Right lobe of liver (tissue), 6 donors: ENCODE data around the gene CXCR1. TPM values are rescaled to one million over a fixed set of nuclear protein-coding genes. Genes with fewer than 3 reads are reported as not detected.

Experiments
- ATAC-seq, 4 donors: fragments of 200-7000 bp; cut with Tn5 transposase; one replicate each; pipeline ENCODE4 v1.9.1; 2020; ENCODE audit warnings: mild to moderate bottlenecking in 4 of 4, moderate library complexity in 4 of 4
- DNase-seq, 3 donors: peaks; one replicate each; pipeline ENCODE4 v3.0.0-alpha.2; 2020
- H3K27ac ChIP-seq, 3 donors: fragments of 200-600 bp; one replicate each; pipeline ENCODE4 v1.8.0; 2022
- H3K27me3 ChIP-seq, 2 donors: fragments of 200-600 bp; one replicate each; pipeline ENCODE4 v1.8.0; 2022
- H3K36me3 ChIP-seq, 4 donors: fragments of 200-600 bp; sonication (generic) in 1 of 4; one replicate each; pipeline versions ENCODE4 v1.5.1 to v1.8.0; 2017 to 2022; ENCODE audit warnings: control low read depth in 1 of 4
- H3K4me1 ChIP-seq, 4 donors: fragments of 200-600 bp; sonication (generic) in 1 of 4; one replicate each; pipeline versions ENCODE4 v1.5.1 to v1.8.0; 2017 to 2022; ENCODE audit warnings: control low read depth in 1 of 4
- H3K4me3 ChIP-seq, 3 donors: fragments of 200-600 bp; one replicate each; pipeline ENCODE4 v1.8.0; 2022
- H3K9me3 ChIP-seq, 4 donors: fragments of 200-600 bp; sonication (generic) in 1 of 4; one replicate each; pipeline versions ENCODE4 v1.5.1 to v1.8.0; 2017 to 2022; ENCODE audit warnings: control low read depth in 1 of 4
- POLR2A ChIP-seq: fragments of 450-650 bp; IDR thresholded peaks from one replicate; pipeline ENCODE4 v1.6.1; 2017; ENCODE audit warnings: antibody characterized with exemption, mild to moderate bottlenecking
- WGBS: methylation state at CpG from one replicate; pipeline ENCODE4 v1.1.6; 2018; ENCODE audit warnings: low coverage, low lambda C conversion rate; ENCODE audit not compliant: insufficient coverage; ENCODE audit errors: missing lambda C conversion rate; 5-methylcytosine and 5-hydroxymethylcytosine counted together
- intact Hi-C, 2 donors: fragments of 100-400 bp; cut with DNase I; formaldehyde crosslinking; loops; one replicate each; pipeline versions ENCODE4 v1.11.2 to v1.14.1; 2022
- total RNA-seq, 6 experiments: library from RNA; depleted of rRNA in 2 of 6; stranded (reverse); fragments of >200 nt in 2 of 6; fragmentation: NEBNext Ultra II Directional in 3 of 6; extraction: Animal tissue kit (Norgen Biotek cat#: 25700) in 3 of 6; gene quantifications; one replicate each; pipeline versions ENCODE4 v1.1.0 to v1.2.4, GENCODE V29; 2016 to 2023
- TF ChIP-seq, protein P1 (sequence below), 4 donors: fragments of 200-600 bp in 3 of 4; fragments of 450-650 bp in 1 of 4; IDR thresholded peaks; one replicate each; pipeline versions ENCODE4 v1.5.1 to v1.8.0; 2016 to 2022; ENCODE audit warnings: antibody characterized with exemption in 4 of 4, mild to moderate bottlenecking in 2 of 4
- donor health status: DM: no; HTN: yes; CAD: no.
- donor health status: DM: no; HTN: no; CAD: no.
- donor health status: DM: no; HTN: no; CAD: no.
- donor health status: DM: no; HTN: yes; CAD: no.
- donor health status: DM: no; HTN: yes; CAD: no.

CXCR1 gene
- total RNA-seq, 6 experiments from 2014 or later, result 0.40 to 1.6 (median 0.74) TPM

DNA sequence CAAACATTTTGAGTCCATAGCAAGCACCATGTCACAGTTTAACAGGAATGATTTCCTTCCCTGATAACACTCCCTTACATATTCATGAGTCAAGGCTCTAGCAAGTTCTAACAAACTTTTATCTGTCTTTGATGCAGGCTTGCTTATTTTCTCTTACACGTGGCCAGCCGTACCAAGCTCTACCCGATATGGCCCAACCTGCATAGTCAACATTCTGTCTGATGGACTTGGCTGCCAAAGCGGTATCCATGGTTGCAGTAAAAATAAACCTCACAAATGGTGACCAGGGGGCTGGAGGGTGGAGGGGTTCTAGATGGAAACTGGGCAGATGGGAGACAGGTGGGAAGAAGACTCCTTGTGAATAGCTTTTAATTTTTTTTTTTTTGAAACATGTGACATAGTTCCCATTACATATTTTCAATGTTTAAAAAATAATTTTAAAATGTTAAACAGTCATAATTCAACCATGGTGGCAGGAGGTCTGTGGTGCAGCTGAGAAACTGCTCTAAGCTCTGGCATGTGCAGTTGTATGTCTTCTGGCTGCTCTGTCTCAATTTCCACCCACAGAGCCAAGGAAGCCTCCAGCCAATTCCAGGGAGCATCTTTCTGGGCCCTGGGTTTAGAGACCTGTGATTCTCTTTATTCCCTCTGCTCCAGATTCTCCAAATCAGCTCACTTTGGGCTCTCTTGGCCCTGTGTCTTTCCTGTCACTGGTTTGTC lies 20.7 kb upstream of the CXCR1 start:
- Histone ChIP-seq H3K4me3 (no peak overlapping the region), H3K27me3 (no peaks in the 10 kb centered on the region), H3K4me1 (no peaks in the 10 kb centered on the region), H3K9me3 (no peaks in the 10 kb centered on the region), H3K27ac (no peak overlapping the region), H3K36me3 (no peaks in the 10 kb centered on the region)
- intact Hi-C loops, result loop anchor here in 1 of 2 donors (10.0 kb wide), 1 partner anchor 197 kb away; the partner anchor contains the start of gene SLC11A1
- DNase-seq, result no peak
- no peak for ATAC-seq
- 70% methylated on average over 4 of the region's 4 CpGs for WGBS
- TF ChIP-seq, protein P1, sequence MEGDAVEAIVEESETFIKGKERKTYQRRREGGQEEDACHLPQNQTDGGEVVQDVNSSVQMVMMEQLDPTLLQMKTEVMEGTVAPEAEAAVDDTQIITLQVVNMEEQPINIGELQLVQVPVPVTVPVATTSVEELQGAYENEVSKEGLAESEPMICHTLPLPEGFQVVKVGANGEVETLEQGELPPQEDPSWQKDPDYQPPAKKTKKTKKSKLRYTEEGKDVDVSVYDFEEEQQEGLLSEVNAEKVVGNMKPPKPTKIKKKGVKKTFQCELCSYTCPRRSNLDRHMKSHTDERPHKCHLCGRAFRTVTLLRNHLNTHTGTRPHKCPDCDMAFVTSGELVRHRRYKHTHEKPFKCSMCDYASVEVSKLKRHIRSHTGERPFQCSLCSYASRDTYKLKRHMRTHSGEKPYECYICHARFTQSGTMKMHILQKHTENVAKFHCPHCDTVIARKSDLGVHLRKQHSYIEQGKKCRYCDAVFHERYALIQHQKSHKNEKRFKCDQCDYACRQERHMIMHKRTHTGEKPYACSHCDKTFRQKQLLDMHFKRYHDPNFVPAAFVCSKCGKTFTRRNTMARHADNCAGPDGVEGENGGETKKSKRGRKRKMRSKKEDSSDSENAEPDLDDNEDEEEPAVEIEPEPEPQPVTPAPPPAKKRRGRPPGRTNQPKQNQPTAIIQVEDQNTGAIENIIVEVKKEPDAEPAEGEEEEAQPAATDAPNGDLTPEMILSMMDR (IDR thresholded peaks at IDR 0.05), result no peak
- no peak for TF ChIP-seq POLR2A

DNA sequence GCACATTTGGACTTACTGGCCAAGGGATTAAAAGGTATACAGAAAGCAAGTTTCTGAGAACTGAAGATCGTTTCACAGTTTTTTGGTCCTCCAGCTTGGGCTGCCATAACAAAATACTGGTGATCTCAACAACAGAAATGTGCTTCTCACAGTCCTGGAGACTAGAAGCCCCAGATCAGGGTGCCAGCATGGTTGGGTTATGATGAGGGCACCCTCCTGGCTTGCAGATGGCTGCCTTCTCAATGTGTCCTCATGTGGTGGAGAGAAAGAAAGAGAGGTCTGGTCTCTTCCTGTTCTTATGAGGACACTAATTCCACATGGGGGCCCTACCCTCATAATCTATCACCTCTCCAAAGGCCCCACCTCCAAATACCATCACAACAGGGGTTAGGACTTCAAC lies 20.1 kb upstream of the CXCR1 start:
- Histone ChIP-seq H3K36me3 (no peaks in the 10 kb centered on the region), H3K9me3 (no peaks in the 10 kb centered on the region), H3K4me3 (no peak overlapping the region), H3K27me3 (no peaks in the 10 kb centered on the region), H3K4me1 (no peaks in the 10 kb centered on the region), H3K27ac (no peak overlapping the region)
- peak in 1 of 4 donors; percentile 5 for ATAC-seq
- WGBS, result 43% methylated on average over 1 of the region's 1 CpG
- intact Hi-C loops, result loop anchor here in 1 of 2 donors (10.0 kb wide), 1 partner anchor 198 kb away; the partner anchor contains the start of gene SLC11A1
- no peak for TF ChIP-seq POLR2A
- TF ChIP-seq, protein P1 (IDR thresholded peaks at IDR 0.05), result no peak
- no peak for DNase-seq

DNA sequence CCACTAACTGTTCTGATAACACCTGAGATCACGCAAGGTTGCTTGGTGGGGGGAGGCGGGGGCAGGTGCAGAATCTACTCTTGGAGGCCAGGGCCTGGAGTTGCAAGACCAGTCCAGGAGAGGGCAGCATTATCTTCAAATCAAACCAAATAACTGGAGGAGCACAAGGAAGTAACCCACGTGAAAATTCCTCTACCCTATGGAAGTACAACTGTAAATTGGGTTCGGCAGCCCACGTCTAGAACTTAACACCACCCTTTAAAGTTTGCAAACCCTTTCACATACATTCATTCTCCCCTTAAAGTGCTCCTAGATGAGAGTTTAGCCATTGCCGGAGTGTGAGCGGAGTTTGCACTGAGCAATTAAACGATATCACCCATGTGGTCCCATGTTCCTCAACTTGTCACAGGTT lies 19.6 kb upstream of the CXCR1 start:
- Histone ChIP-seq H3K4me3 (no peak overlapping the region), H3K9me3 (no peaks in the 10 kb centered on the region), H3K36me3 (no peaks in the 10 kb centered on the region), H3K4me1 (no peaks in the 10 kb centered on the region), H3K27ac (no peak overlapping the region), H3K27me3 (no peaks in the 10 kb centered on the region)
- DNase-seq (peak in 2 of 3 donors; percentile 55 to 62), ATAC-seq (peak; percentile 95 to 99 (median 97))
- WGBS, result 34% methylated on average over 8 of the region's 8 CpGs
- intact Hi-C loops, result loop anchor here in 1 of 2 donors (10.0 kb wide), 1 partner anchor 198 kb away; the partner anchor contains the start of gene SLC11A1
- TF ChIP-seq POLR2A, result no peak
- TF ChIP-seq, protein P1 (IDR thresholded peaks at IDR 0.05), result peak; percentile 78 to 86 (median 80)

DNA sequence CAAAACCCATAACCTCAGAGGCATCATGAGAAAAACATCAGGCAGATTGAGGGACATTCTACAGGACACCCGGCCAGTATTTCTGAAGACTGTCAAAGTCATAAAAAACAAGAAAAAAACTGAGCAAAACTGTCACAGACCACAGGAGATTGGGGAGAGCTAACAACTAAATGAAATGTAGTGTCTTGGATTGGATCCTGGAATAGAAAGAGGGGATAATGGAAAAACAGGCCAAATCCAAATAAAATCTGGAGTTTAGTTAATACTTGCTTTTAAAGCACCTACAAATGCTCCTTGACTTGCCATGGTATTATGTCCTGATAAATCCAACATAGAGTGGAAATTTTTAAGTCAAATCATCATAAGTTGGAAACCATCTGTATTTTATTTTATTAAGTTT lies 17.6 kb upstream of the CXCR1 start:
- Histone ChIP-seq H3K9me3 (no peaks in the 10 kb centered on the region), H3K36me3 (no peaks in the 10 kb centered on the region), H3K4me1 (no peaks in the 10 kb centered on the region), H3K27ac (no peak overlapping the region), H3K4me3 (no peak overlapping the region), H3K27me3 (no peaks in the 10 kb centered on the region)
- ATAC-seq, result no peak
- 73% methylated on average over 1 of the region's 1 CpG for WGBS
- intact Hi-C loops, result loop anchor here in 1 of 2 donors (10.0 kb wide), 1 partner anchor 200 kb away; the partner anchor contains the start of gene SLC11A1
- TF ChIP-seq, protein P1 (IDR thresholded peaks at IDR 0.05), result no peak
- TF ChIP-seq POLR2A, result no peak
- DNase-seq, result no peak
